HepG2 (cell line): ENCODE results near the gene NFX1. TPM values are rescaled to one million over a fixed set of nuclear protein-coding genes. Genes with fewer than 3 reads are reported as not detected.
"Not testable (repeated sequence)": the region's sequence is repeated elsewhere in the genome, so short reads cannot be mapped to it uniquely, and the experiment has no call there.

ENCODE experiments used
- BHLHE40 ChIP-seq: IDR thresholded peaks from 2 replicates; pipeline ENCODE4 v1.6.1; 2011; ENCODE audit warnings: low read length, improper control_type of control experiment
- ELF3 ChIP-seq: IDR thresholded peaks from 2 replicates; pipeline ENCODE4 v1.6.1; 2016; ENCODE audit warnings: missing genetic modification reagents, missing compliant biosample characterization
- ERF ChIP-seq: IDR thresholded peaks from 2 replicates; pipeline ENCODE4 v1.6.1; 2018; ENCODE audit warnings: missing biosample characterization, missing genetic modification reagents
- FOXO1 ChIP-seq: sonication (generic); formaldehyde crosslinking; IDR thresholded peaks from 2 replicates; pipeline ENCODE4 v1.4.0; 2020; ENCODE audit warnings: missing genetic modification reagents
- IRF2 ChIP-seq: IDR thresholded peaks from 2 replicates; pipeline ENCODE4 v1.6.1; 2018; ENCODE audit warnings: missing genetic modification reagents, missing compliant biosample characterization
- MED1 ChIP-seq: sonication (generic); formaldehyde crosslinking; IDR thresholded peaks from 2 replicates; pipeline ENCODE4 v1.4.0; 2020; ENCODE audit warnings: missing genetic modification reagents
- MEF2D ChIP-seq: sonication (generic); formaldehyde crosslinking; IDR thresholded peaks from 2 replicates; pipeline ENCODE4 v1.5.1; 2020; ENCODE audit warnings: mild to moderate bottlenecking, missing genetic modification reagents
- SOX5 ChIP-seq: IDR thresholded peaks from 2 replicates; pipeline ENCODE4 v1.6.1; 2016; ENCODE audit warnings: borderline replicate concordance
- ZBTB40 ChIP-seq, 2 experiments: fragments of 450-650 bp in 1 of 2; sonication (generic) in 1 of 2; formaldehyde crosslinking in 1 of 2; IDR thresholded peaks; 2 replicates each; pipeline versions ENCODE4 v1.6.1 to v1.8.0; 2016 to 2022; ENCODE audit warnings: antibody characterized with exemption in 1 of 2, mild to moderate bottlenecking in 1 of 2, missing genetic modification reagents in 1 of 2
- ZFP91 ChIP-seq: sonication (generic); formaldehyde crosslinking; IDR thresholded peaks from 2 replicates; pipeline ENCODE4 v1.9.0; 2022; ENCODE audit warnings: missing genetic modification reagents, mild to moderate bottlenecking, borderline replicate concordance
- ZNF292 ChIP-seq: sonication (generic); formaldehyde crosslinking; IDR thresholded peaks from 2 replicates; pipeline ENCODE4 v1.8.1; 2022; ENCODE audit warnings: mild to moderate bottlenecking, low read depth, missing genetic modification reagents, borderline replicate concordance
- ZNF788 ChIP-seq: sonication (generic); formaldehyde crosslinking; IDR thresholded peaks from 2 replicates; pipeline ENCODE4 v1.5.0; 2020; ENCODE audit warnings: mild to moderate bottlenecking, missing genetic modification reagents, borderline replicate concordance
- polyA plus RNA-seq, 8 experiments: library from polyadenylated mRNA; depleted of rRNA in 3 of 8; stranded (reverse) in 7 of 8; unstranded in 1 of 8; fragments of >200 nt; fragmentation: Illumina TruSeq in 4 of 8; extraction: Trizol in 4 of 8; gene quantifications; 2 replicates each; pipeline versions ENCODE4 v1.2.1 to v1.2.3, GENCODE V29; 2011 to 2016; ENCODE audit warnings: low read depth in 4 of 8, missing spikeins in 1 of 8, mixed read lengths in 1 of 8; ENCODE audit not compliant: insufficient read depth in 1 of 8
- total RNA-seq, 5 experiments: library from RNA; depleted of rRNA; stranded (reverse); fragments of >200 nt; fragmentation: Illumina TruSeq; extraction: Trizol; gene quantifications; 2 replicates each; pipeline ENCODE4 v1.2.3, GENCODE V29; 2016; ENCODE audit warnings: low read depth in 1 of 5
- TF ChIP-seq, protein P1 (sequence below): IDR thresholded peaks from 2 replicates; pipeline ENCODE4 v1.6.1; 2016; ENCODE audit warnings: mild to moderate bottlenecking
- TF ChIP-seq, protein P2 (sequence below): sonication (generic); formaldehyde crosslinking; IDR thresholded peaks from 2 replicates; pipeline ENCODE4 v1.4.0; 2020; ENCODE audit warnings: mild to moderate bottlenecking, missing genetic modification reagents

The NFX1 gene
- total and polyA plus RNA-seq, 2 of the 13 experiments (the other 11 are each of a cell fraction or from before 2014, with no cell fraction given), result 23.9 to 27.5 TPM

- TF ChIP-seq, protein P1, sequence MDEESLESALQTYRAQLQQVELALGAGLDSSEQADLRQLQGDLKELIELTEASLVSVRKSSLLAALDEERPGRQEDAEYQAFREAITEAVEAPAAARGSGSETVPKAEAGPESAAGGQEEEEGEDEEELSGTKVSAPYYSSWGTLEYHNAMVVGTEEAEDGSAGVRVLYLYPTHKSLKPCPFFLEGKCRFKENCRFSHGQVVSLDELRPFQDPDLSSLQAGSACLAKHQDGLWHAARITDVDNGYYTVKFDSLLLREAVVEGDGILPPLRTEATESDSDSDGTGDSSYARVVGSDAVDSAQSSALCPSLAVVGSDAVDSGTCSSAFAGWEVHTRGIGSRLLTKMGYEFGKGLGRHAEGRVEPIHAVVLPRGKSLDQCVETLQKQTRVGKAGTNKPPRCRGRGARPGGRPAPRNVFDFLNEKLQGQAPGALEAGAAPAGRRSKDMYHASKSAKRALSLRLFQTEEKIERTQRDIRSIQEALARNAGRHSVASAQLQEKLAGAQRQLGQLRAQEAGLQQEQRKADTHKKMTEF (CRISPR knock-in tag), result peak; percentile 59; the same call in 1 of the 2 replicates
- TF ChIP-seq FOXO1 (CRISPR knock-in tag) (peak; percentile 49; the same call in 1 of the 2 replicates), IRF2 (CRISPR knock-in tag) (peak; percentile 65), ZNF292 (CRISPR knock-in tag) (peak; percentile 75; the same call in 1 of the 2 replicates), BHLHE40 (peak; percentile 90), MED1 (peak; percentile 73), MEF2D (CRISPR knock-in tag) (peak; percentile 84; the same call in 1 of the 2 replicates), SOX5 (CRISPR knock-in tag) (peak; percentile 69), ELF3 (CRISPR knock-in tag) (peak; percentile 66; the same call in 1 of the 2 replicates), ZNF788 (peak; percentile 82; the same call in 1 of the 2 replicates), ERF (0 out of 2 replicates have a peak, but pooled peaks have one; percentile 53), ZFP91 (CRISPR knock-in tag) (peak; percentile 53; the same call in 1 of the 2 replicates), ZBTB40 (CRISPR knock-in tag; IDR thresholded peaks at IDR 0.05) (peak; percentile 28; the same call in 1 of the 2 replicates)
- TF ChIP-seq, protein P2, sequence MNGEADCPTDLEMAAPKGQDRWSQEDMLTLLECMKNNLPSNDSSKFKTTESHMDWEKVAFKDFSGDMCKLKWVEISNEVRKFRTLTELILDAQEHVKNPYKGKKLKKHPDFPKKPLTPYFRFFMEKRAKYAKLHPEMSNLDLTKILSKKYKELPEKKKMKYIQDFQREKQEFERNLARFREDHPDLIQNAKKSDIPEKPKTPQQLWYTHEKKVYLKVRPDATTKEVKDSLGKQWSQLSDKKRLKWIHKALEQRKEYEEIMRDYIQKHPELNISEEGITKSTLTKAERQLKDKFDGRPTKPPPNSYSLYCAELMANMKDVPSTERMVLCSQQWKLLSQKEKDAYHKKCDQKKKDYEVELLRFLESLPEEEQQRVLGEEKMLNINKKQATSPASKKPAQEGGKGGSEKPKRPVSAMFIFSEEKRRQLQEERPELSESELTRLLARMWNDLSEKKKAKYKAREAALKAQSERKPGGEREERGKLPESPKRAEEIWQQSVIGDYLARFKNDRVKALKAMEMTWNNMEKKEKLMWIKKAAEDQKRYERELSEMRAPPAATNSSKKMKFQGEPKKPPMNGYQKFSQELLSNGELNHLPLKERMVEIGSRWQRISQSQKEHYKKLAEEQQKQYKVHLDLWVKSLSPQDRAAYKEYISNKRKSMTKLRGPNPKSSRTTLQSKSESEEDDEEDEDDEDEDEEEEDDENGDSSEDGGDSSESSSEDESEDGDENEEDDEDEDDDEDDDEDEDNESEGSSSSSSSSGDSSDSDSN (CRISPR knock-in tag), result peak; percentile 48; the same call in 1 of the 2 replicates
- TF ChIP-seq ZBTB40 (IDR thresholded peaks at IDR 0.05), result not testable (repeated sequence)
Observed at GRCh38 chr9:33391111-33391771, 100.9 kb downstream of the NFX1 start (continued).
